GM18519 (cell line): ENCODE results near the gene TBC1D4.

Experiments used
- ATAC-seq: cut with Tn5 transposase; IDR thresholded peaks from one replicate; pipeline ENCODE4 v1.9.1; 2021; ENCODE audit warnings: mild to moderate bottlenecking, moderate library complexity; ENCODE audit not compliant: unreplicated experiment, low FRiP score

TBC1D4 gene

GRCh38 chr13:75422028-75422427 lies 59.9 kb downstream of the TBC1D4 start:
- no peak for ATAC-seq

GRCh38 chr13:75421133-75421532 lies 60.8 kb downstream of the TBC1D4 start:
- ATAC-seq, result no peak

- no peak for ATAC-seq
These were observed 62.3 kb downstream of the TBC1D4 start for GRCh38 chr13:75419656-75420055.

- ATAC-seq, result no peak
These were observed 63.0 kb downstream of the TBC1D4 start for GRCh38 chr13:75418997-75419396.

- ATAC-seq, result no peak
These were observed 63.7 kb downstream of the TBC1D4 start for GRCh38 chr13:75418186-75418843.

- ATAC-seq, result no peak
These were observed 64.3 kb downstream of the TBC1D4 start for GRCh38 chr13:75417656-75418055.

- ATAC-seq, result no peak
These were observed 65.0 kb downstream of the TBC1D4 start for GRCh38 chr13:75417012-75417384.

GRCh38 chr13:75416327-75417011 lies 65.5 kb downstream of the TBC1D4 start:
- ATAC-seq, result peak; percentile 53

- no peak for ATAC-seq
These were observed 66.3 kb downstream of the TBC1D4 start for GRCh38 chr13:75415694-75416093.

- no peak for ATAC-seq
These were observed 66.8 kb downstream of the TBC1D4 start for GRCh38 chr13:75415171-75415570.

GRCh38 chr13:75414036-75414827 lies 67.7 kb downstream of the TBC1D4 start:
- ATAC-seq, result peak; percentile 39

GRCh38 chr13:75411924-75412537 lies 69.9 kb downstream of the TBC1D4 start:
- ATAC-seq, result no peak

GRCh38 chr13:75410207-75410606 lies 71.8 kb downstream of the TBC1D4 start:
- ATAC-seq, result no peak

- no peak for ATAC-seq
These were observed 74.0 kb downstream of the TBC1D4 start for GRCh38 chr13:75407998-75408397.

- ATAC-seq, result no peak
These were observed 74.5 kb downstream of the TBC1D4 start for GRCh38 chr13:75407473-75407872.

GRCh38 chr13:75405976-75406703 lies 75.8 kb downstream of the TBC1D4 start:
- ATAC-seq, result no peak

GRCh38 chr13:75404726-75405125 lies 77.2 kb downstream of the TBC1D4 start:
- ATAC-seq, result no peak

GRCh38 chr13:75402787-75403186 lies 79.2 kb downstream of the TBC1D4 start:
- ATAC-seq, result no peak

- ATAC-seq, result no peak
These were observed 81.2 kb downstream of the TBC1D4 start for GRCh38 chr13:75400775-75401174.

- ATAC-seq, result no peak
These were observed 82.1 kb downstream of the TBC1D4 start for GRCh38 chr13:75399879-75400217.
